NK-92 (cell line): ENCODE data around the gene MED13L.

Experiments
- DNase-seq: peaks from one replicate; lab custom pipeline; 2025; ENCODE audit not compliant: unreplicated experiment; lab: John Stamatoyannopoulos, UW

MED13L gene

DNA sequence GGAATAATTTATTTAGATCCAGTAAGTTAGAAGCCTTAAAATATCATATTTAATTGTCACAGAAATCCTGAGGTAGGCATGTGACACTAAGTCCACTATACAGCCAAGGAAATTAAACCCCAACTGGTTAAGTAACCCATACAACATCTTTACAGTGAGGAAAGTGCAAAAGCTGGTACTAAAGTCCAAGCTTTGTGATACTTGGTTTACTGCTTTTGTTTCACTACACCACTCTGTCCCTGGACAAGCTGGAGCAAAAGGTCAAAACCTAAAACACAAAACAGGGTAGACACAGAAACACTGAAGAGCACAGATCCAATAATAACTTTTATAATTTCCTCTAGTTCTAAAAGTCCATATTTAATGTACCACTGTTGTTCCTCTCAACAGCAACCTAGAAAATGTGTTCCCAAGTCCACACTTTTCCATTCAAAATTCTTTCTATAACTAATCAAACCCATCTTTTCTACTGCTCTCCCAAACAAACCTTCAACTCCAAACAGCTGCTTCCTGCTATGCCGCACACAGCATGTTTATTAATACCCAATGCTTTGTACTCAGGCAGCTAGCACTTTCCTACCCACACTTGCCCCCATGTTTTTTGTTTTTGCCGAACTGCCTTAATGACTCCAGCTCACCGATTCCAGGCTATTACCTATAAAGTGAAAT is 90.9 kb downstream of the MED13L start:
- no peak for DNase-seq

DNA sequence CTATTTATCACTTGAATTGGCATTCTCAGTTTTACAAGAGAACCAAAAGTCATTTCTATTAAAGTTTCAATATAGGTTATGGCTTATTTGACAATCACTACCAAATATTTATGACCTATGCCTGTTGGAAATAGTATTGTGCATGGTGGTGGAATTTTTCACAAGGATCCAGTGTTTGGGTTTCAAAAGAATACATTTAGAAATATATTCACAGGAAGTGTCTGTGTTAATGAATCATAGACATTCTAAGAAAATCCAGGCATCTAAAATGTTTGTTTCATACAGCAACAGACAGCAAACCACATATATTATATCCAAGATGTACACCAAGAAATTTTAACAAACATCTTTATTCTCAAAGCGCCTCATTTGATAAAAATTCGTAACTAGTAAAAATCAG is 92.7 kb downstream of the MED13L start:
- no peak for DNase-seq

DNA sequence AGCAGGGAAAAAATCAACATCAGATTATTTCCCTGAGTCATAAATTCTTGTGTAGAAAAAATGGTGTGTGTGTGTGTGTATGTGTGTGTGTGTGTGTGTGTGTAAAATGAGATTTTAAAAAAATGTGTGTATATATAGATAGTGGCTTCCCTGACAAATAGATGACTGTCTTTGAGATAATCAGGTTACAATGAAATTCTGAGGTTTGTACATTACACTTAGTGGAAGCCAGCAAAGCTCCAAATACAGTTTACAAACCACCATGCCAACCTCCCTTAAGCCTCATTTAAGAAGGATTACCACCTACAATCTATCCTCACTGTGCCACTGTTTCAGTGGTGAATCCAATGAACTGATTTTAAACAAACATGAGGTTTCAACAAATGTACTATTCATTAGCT is 93.8 kb downstream of the MED13L start:
- no peak for DNase-seq

DNA sequence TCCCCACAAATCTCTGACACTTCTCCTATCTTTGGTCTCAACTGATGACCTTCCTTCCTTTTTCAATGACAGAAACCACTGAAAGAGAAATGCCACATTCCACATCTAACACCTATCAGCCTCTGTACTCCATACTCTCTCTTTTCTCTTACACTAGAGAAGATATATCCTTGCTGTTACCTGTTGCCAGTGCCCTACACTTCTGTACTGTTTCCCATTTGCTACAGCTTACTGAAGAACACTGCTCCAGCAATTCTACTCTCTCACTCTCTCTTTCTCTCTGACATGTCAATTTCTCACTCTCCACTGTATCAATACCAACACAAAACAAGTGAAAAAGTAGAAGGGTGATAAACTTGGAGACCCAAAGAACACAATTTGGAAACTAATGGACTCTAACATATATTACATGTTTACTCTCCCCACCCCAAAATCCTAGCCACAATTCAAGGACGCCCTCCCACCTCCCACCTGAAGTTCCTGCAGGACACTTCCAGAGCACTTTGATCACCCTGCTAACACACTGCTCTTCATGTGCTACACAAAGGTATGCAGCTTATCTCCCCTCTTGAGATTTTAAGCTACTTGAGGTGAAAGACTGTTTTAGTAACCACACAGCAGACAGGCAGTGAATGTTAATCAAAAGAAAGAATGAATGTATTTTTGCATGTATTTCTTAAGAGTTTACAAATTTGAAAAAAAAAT is 95.0 kb downstream of the MED13L start:
- DNase-seq, result no peak

DNA sequence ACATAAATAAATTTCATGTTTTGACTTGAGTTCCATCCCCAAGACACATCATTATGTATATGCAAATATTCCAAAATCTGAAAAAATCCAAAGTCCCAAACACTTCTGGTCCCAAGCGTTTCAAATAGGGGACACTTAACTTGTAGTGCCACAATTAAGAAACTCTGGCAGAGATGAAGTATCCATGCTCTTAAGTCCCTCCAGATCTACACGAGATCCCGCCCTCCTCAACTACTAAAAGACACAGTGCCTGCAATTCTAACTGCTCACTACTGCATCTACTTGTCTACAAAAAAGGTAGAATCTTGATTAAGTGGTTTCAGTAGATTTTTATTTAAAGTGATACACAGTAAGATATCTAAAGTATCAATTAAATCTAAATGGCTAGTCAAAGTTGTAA is 97.0 kb downstream of the MED13L start:
- DNase-seq, result no peak

DNA sequence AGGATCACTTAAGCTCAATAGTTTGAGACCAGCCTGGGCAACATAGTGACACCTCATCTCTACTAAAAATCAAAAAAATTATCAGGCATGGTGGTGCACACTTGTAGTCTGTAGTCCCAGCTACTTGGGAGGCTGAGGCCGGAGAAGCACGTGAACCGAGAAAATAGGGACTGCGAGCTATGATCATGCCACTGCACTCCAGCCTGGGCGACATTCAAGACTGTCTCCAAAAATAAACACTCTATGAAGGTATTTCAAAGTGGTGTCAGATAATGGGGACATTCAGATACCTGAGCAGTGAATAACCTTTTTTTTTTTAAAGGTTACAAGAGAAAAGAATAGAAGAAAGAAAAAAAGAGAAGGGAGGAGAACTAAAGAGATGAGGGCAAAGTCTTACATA is 98.1 kb downstream of the MED13L start:
- no peak for DNase-seq

DNA sequence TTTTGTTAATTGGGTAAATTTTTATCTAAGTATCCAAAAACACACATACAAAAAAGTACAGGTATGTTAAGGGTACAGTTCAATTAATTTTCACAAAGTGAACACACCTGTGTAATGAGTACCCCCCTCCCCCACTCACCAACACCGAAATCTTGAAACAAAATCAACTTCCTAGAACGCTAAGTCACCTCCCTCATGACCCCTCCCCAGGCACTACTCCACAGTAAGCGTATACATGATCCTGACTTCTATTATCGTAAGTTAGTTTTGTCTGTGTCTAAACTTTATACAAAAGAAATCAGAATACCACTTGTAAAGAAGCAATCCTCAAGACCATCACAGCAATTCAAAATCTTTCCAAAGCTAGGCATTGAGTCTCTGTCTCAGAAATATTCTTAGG is 100.5 kb downstream of the MED13L start:
- no peak for DNase-seq

DNA sequence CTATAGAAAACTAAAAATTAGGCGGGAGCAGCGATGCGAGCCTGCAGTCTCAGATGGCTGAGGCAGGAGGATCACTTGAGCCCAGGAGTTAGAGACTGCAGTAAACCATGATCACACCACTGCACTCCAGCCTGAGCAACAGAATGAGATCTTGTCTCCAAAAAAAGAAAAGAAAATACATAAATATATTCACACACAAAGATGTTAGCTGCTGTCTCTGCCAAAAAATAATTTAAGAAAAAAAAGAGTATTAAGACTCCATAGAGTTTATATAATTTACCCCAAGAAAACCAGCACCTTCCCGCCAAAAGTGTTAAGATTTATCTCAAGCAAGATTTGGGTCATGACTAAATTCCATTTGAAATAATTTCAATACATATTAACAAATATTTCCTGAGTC is 102.6 kb downstream of the MED13L start:
- no peak for DNase-seq

DNA sequence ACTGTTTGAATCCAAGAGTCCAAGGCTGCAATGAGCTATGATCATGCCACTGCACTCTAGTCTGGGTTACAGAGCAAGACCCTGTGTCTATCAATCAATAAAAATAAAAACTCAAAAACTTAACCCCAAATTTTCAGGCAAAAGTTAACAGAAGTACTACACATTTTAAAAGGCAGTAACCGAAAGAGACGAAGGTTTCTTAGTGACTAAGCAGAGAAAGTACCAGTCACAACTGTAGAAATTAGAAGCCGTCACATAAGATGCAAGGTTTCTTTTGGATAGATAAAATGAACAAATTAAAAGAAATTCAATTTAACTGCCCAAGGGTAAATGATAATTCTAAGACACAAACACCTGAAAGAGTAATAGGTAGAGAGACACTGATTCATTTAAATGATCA is 103.5 kb downstream of the MED13L start:
- DNase-seq, result no peak

DNA sequence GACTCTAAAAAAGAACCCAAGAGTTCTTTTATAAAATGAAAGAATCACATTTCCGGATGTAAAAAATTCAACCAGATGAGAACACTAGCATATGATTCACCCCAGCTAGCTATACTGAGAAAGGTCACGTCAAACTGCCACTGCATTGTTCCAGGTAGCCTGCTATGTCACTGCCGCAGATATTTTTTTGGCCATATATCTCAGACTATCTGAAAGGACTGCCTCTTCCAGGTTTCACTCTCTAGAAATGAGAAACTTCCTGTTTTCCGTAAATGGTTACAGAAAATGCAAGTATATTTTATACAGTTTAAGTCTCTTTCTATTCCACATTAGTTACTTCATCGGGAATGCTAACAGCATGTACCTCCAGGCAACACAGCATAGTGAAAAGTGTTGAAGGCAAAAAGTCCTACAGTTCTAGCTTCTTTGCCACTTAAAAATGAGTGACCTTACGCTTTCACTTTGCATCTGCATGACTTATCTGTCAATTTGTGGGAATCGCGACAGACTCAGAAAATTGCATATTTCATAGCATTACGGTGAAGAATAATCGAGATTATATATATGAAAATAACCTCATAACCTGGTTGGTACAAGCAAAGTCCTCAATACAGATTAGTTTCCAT is 105.2 kb downstream of the MED13L start:
- DNase-seq, result no peak

DNA sequence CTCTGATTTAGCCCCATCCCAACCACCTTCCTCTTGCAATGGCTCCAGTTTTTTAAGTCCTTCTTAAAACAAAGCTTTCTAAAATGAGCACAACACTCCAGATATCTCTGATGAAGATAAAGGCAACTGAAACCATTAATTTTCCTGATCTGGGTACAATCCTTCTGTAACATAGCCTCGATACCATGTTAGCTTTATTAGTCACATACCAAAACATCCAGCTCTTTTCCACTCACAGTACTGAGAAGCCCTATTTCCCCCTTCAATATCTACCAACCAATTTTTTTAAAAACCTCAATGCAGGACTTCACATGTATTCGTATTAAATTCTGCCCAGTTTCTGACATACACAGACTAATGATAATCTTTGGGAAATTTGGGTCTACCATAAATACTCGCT is 105.9 kb downstream of the MED13L start:
- DNase-seq, result no peak

DNA sequence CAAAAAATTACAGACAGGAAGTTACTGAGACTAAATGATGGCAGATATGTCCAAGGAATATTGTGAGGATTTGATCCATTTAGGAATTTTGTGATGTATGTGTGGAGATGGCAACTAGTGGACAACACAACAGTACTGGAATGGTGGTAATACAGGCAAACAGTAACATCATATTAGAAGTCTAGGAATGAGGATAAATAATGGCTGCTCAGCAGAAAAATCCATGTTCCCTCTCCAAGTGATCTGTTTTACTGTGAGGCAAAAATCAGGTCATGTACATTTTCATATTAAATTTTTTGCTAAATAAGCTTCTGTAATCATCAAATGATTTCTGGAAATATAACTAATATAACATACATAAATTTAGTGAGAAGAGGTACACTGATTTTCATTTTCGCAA is 108.4 kb downstream of the MED13L start:
- no peak for DNase-seq

DNA sequence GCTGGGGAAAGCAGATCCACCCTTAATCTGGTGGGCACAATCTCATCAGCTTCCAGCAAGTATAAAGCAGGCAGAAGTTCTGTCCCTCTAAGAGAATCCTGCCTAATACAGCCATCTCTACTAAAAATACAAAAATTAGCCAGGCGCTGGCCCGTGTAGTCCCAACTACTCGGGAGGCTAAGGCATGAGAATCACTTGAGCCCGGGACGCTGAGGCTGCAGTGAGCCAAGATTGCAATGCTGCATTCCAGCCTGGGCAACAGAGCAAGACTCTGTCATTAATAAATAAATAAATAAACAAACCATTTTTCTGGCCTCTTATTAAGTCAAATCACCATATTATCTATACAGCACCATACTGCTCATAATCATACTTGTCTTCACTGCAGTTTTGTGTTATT is 111.2 kb downstream of the MED13L start:
- no peak for DNase-seq

DNA sequence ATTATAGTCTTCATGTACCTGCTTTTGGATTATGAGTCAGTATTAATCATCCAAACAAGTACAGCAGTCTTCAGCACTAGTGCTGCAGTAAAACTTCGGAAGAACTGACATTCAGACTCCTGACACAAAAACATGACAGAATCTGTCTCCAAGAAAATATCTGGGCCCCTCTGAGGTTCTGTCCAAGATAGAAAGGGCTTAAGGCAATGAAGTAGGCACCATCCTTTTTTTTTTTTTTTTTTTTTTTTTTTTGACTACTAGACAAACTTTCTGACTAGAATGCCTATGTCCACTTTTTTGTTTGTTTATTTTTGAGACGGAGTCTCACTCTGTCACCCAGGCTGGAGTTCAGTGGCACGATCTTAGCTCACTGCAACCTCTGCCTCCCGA is 112.5 kb downstream of the MED13L start:
- no peak for DNase-seq

DNA sequence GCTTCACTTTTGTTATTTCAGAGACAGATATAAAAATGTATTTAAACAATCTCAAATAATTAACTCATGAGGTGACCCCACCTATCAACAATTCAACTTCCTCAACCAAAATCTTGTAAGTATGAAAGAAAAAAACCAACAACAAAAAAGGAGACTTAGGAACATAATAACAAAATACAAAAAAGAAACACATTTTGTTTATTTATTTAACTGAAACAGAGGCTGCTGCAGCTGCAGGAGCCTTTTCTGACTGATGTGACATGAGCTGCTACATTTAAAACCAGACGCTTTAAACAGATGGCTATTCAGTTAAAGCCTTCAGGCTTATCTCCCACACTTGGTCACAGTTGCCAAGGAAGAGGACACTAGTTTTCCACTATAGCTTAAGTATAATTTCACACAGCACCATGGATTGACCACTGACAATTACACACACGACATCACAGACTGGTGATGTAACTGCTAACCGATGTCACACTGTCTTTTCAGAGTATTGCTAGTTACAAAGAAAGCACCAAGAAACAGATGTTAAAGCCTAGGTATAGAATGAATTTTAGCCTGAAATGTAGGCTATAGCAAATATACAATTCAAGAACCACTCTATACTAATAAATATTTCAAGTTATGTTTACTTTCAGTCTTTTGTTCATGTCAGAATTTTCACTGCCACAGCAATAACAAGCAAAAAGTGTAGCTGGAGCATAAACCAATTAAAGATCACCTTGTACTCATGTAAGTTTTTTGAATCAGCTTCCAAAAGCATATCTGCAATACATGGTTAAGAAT is 113.0 kb downstream of the MED13L start:
- no peak for DNase-seq

DNA sequence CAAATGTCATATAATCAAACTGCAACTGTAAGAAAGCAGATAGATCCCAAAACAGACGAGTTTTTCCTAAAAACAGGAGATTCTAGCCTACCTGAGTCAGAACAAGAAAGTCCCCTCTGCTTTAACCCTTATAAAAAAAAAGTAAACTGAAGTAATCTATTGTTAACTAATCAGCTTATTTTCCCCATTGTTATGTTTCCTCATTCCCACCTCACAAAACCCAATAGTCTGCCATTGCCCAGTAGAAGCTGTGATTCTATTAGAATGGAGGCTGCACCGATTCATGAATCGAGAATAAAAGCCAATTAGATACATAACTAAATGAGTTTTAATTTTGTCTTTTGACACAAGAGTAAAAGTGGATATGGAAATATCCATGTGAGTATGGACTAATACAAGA is 115.4 kb downstream of the MED13L start:
- no peak for DNase-seq

DNA sequence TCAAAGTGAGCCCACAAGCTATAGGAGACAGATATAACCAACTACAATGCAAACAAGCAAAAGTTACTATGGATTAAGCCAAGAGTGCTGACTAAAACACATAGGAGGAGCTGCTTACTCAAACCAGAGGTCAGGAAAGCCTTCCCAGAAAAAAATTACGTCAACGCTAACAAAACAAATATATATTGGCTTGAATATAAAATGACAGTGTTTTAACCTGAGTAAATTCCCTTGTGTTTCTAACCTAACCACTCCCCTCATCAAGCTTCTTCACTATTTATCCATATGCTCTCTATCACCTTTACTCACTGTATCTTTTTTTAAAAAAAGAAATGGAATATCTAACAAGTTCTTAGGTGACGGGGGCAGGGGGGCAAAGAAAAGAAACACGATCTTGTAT is 115.9 kb downstream of the MED13L start:
- no peak for DNase-seq

DNA sequence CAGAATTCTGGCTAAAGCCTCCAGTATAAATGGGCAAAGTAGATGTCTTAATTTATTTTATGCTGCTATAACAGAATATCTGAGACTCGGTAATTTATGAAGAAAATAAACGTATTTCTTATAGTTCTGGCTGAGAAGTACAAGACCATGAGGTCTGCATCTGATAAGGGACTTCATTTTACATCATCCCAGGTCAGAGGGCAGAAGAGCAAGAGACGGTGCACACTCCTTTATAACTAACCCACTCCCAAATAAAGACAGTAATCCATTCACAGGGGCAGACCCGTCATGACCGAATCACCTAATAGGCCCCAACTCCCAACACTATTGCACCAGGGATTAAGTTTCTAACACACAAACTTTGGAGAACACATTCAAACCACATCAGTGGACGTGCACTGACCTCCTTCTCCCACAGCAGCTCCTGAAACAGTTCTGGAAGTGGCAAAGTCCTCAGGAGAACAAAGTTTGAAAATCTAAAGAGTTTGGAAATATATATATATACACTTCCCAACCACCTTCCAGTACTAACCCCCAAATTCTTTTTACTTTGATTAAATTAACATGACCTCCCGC is 116.5 kb downstream of the MED13L start:
- no peak for DNase-seq

DNA sequence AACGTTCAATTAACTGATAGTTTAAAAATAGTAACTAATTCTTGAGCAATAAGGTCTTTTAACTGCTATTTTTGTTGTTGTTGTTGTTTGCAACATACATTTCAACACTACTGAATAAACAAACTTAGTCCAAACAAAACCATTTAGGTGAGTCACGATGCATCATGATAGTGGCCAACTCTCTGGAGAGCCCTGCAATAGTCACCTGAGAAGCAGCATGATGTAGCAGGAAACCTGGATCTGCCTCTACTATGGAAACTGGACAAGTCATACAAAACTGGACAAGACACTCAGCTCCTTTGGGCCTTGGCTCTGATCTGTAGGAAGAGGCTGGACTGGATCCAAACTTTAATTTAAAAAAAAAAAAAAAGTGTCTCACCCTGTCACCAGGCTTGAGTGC is 117.3 kb downstream of the MED13L start:
- no peak for DNase-seq

DNA sequence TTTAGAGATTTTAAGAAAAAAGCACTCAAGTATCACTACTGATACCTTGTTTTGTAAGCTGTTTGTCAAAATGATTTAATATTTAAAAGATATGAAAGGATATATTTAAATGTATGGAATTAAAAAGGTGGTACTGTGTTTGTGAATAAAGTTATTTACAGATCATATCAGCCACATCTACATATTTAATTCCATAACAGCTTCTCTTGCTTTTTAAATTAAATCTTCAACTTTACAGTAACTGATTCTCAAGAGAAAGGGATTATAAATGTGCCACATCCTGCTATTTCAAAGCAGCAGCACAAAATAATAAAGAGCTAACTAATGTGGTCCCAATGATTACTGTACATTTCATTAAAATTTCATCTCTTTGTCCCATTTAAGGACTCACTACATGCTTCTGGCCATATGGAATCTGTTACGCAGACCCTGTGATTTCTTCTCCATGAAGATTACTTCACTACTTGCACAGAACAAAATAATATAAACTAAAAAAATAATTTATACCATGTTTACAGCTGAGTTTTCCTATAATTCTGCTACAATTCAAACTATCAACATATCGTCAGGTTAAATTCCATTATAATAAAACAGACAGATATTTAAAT is 117.8 kb downstream of the MED13L start:
- no peak for DNase-seq

DNA sequence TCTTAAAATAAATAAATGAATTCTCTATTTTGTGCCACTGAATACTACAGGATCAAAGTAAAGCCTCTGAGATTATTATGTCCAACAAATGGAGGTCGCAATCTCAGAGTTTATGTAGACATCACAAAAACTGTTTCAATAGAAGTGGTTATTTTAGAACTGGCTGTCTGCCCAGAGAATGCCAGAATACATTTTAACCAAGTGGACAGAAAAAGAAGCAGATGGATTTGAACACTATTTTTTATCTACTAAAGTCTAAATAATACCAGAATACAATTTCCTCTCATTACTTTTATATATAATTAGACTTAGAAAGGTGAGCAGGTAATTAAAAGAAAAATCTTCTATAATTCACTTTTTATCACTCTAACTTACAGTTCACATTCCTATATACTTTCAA is 118.3 kb downstream of the MED13L start:
- DNase-seq, result no peak
